Liver (tissue), 9 donors: ENCODE data around the gene RFX8. TPM values are rescaled to one million over a fixed set of nuclear protein-coding genes. Genes with fewer than 3 reads are reported as not detected.

Experiments used
- DNase-seq: peaks from one replicate; pipeline ENCODE4 v3.0.0-alpha.2; 2017; ENCODE audit warnings: low spot score
- H3K27ac ChIP-seq, 2 donors: one replicate each; pipeline ENCODE4 v1.7.0; 2013; ENCODE audit warnings: inconsistent platforms in 2 of 2, low read length in 2 of 2, control low read depth in 1 of 2, low read depth in 1 of 2, mild to moderate bottlenecking in 1 of 2
- H3K27me3 ChIP-seq, 4 donors: one replicate each; pipeline versions ENCODE4 v1.6.1 to v1.7.0; 2013; ENCODE audit warnings: low read length in 3 of 4, inconsistent platforms in 1 of 4, mild to moderate bottlenecking in 1 of 4, moderate library complexity in 1 of 4; ENCODE audit not compliant: control insufficient read depth in 4 of 4, insufficient read depth in 4 of 4
- H3K36me3 ChIP-seq, 4 donors: one replicate each; pipeline versions ENCODE4 v1.6.1 to v1.7.0; 2013; ENCODE audit warnings: low read length in 3 of 4, mild to moderate bottlenecking in 3 of 4, low read depth in 1 of 4, moderate library complexity in 1 of 4; ENCODE audit not compliant: control insufficient read depth in 4 of 4, insufficient read depth in 3 of 4
- H3K4me1 ChIP-seq, 4 donors: one replicate each; pipeline versions ENCODE4 v1.6.1 to v1.7.0; 2013; ENCODE audit warnings: low read length in 3 of 4, mild to moderate bottlenecking in 3 of 4, moderate library complexity in 1 of 4; ENCODE audit not compliant: control insufficient read depth in 4 of 4, insufficient read depth in 4 of 4
- H3K4me3 ChIP-seq, 3 donors: one replicate each; pipeline versions ENCODE4 v1.6.1 to v1.7.0; 2013; ENCODE audit warnings: low read length in 3 of 3, control low read depth in 1 of 3, low read depth in 1 of 3, mild to moderate bottlenecking in 1 of 3
- H3K9ac ChIP-seq, 2 donors: one replicate each; pipeline ENCODE4 v1.7.0; 2013; ENCODE audit warnings: low read length in 2 of 2, mild to moderate bottlenecking in 2 of 2, moderate library complexity in 2 of 2, control low read depth in 1 of 2, low read depth in 1 of 2
- H3K9me3 ChIP-seq, 4 donors: one replicate each; pipeline versions ENCODE4 v1.6.1 to v1.7.0; 2013; ENCODE audit warnings: low read length in 3 of 4; ENCODE audit not compliant: control insufficient read depth in 4 of 4
- EGR1 ChIP-seq, 2 donors: IDR thresholded peaks; 2 replicates each; pipeline ENCODE4 v1.6.1; 2016 to 2018; ENCODE audit warnings: antibody characterized with exemption in 2 of 2, low read depth in 2 of 2
- FOXA1 ChIP-seq: IDR thresholded peaks from 2 replicates; pipeline ENCODE4 v1.6.1; 2016; ENCODE audit warnings: antibody characterized with exemption
- FOXA2 ChIP-seq: IDR thresholded peaks from 2 replicates; pipeline ENCODE4 v1.6.1; 2016; ENCODE audit warnings: antibody characterized with exemption
- HNF4A ChIP-seq, 2 donors: conservative IDR thresholded peaks; 2 replicates each; pipeline ENCODE4 v1.6.1; 2016; ENCODE audit warnings: antibody characterized with exemption in 2 of 2, mild to moderate bottlenecking in 2 of 2
- JUND ChIP-seq, 2 donors: IDR thresholded peaks; 2 replicates each; pipeline ENCODE4 v1.6.1; 2016; ENCODE audit warnings: antibody characterized with exemption in 2 of 2
- RAD21 ChIP-seq, 2 donors: IDR thresholded peaks; 2 replicates each; pipeline ENCODE4 v1.6.1; 2016; ENCODE audit warnings: antibody characterized with exemption in 2 of 2, mild to moderate bottlenecking in 2 of 2
- SP1 ChIP-seq: IDR thresholded peaks from 2 replicates; pipeline ENCODE4 v1.6.1; 2018; ENCODE audit warnings: antibody characterized with exemption, mild to moderate bottlenecking
- TAF1 ChIP-seq: conservative IDR thresholded peaks from 2 replicates; pipeline ENCODE4 v1.6.1; 2016; ENCODE audit warnings: antibody characterized with exemption, mild to moderate bottlenecking
- whole genome bisulfite sequencing: extraction: QIAGEN DNeasy Blood & Tissue Kit; methylation state at CpG from one replicate; pipeline ENCODE4 v1.1.7; 2013; 5-methylcytosine and 5-hydroxymethylcytosine counted together
- polyA plus RNA-seq, 2 donors: library from polyadenylated mRNA; stranded (reverse) in 1 of 2; unstranded in 1 of 2; fragments of 200-250 nt in 1 of 2; fragments of >200 nt in 1 of 2; fragmentation: Nextera tagmentation in 1 of 2; extraction: Ambion mirVana in 1 of 2; gene quantifications; one replicate each; pipeline versions ENCODE4 v1.2.1 to v1.2.3, GENCODE V29; 2013 to 2015
- total RNA-seq, 2 donors: library from RNA; depleted of rRNA; stranded (reverse); fragments of >200 nt; gene quantifications; one replicate each; pipeline ENCODE4 v1.2.3, GENCODE V29; 2014
- TF ChIP-seq, protein P1 (sequence below): IDR thresholded peaks from 2 replicates; pipeline ENCODE4 v1.6.1; 2016; ENCODE audit warnings: antibody characterized with exemption
- TF ChIP-seq, protein P2 (sequence below): IDR thresholded peaks from 2 replicates; pipeline ENCODE4 v1.6.1; 2016; ENCODE audit warnings: antibody characterized with exemption
- TF ChIP-seq, protein P3 (sequence below): fragments of 150-350 bp; IDR thresholded peaks from 2 replicates; pipeline ENCODE4 v1.5.1; 2017; ENCODE audit warnings: improper control_type of control experiment, low read depth, low read length; ENCODE audit not compliant: missing input control
- TF ChIP-seq, protein P4 (sequence below): IDR thresholded peaks from 2 replicates; pipeline ENCODE4 v1.6.1; 2016; ENCODE audit warnings: antibody characterized with exemption, mild to moderate bottlenecking
- TF ChIP-seq, protein P5 (sequence below): IDR thresholded peaks from 2 replicates; pipeline ENCODE4 v1.6.1; 2016; ENCODE audit warnings: antibody characterized with exemption
- donor health status: healthy.
- donor health status: healthy.
- donor health status: healthy.
- donor health status: healthy.
- donor health status: healthy.

RFX8 gene
- total and polyA plus RNA-seq, 4 donors: 0.08 to 0.09 (median 0.09) TPM; not detected in 1

DNA sequence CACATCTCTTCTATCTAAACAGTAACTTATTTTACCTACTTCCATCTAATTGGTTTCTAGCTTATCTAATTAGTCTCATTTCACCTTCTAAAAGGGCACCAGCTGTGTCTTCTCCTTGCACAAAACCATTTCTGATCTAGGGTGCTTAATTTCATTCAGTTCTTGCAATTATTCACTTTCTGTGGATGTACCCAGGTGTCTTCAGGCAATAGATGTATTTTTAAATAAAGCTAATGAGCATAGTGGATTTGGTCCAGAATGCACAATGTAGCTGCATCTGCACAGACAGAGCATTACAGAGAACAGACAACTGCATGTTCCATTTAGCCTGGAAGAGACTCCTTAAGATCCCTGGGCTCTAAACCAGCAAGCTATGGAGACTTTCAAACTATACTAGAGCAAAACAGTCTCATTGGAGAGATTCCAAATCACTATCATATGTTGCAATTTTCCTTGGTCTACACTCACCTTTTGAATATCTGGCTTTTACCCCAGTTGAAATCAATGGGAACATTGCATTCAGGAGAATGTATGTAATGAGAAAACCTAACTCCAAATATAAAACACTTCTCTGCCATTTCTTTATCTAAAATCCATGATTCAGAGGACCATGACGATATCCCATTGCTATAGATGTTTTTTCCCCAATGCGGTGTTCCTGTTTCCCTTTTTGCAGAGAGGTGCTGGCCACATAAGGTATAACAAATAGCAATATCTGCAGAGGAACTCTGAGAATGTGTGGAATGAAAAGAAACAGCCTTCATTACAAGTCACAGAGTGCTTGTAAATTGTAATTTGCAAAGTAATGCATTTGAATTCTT lies 3.5 kb upstream of the RFX8 start:
- Histone ChIP-seq H3K27me3 (no peaks in the 10 kb centered on the region), H3K4me3 (no peak overlapping the region), H3K27ac (no peak overlapping the region), H3K4me1 (peaks cover 5 to 9% (median 8%) of the 10 kb centered on the region in 4 donors), H3K9ac (no peak overlapping the region), H3K9me3 (no peaks in the 10 kb centered on the region), H3K36me3 (no peaks in the 10 kb centered on the region)
- DNase-seq: no peak
- WGBS: 70% methylated on average over 2 of the region's 2 CpGs
- TF ChIP-seq SP1 (no peak), EGR1 (IDR thresholded peaks at IDR 0.05; ENCODE audit: low read depth in 2 of 2) (no peak), FOXA1 (no peak), RAD21 (IDR thresholded peaks at IDR 0.05) (no peak), FOXA2 (no peak), TAF1 (no peak), JUND (IDR thresholded peaks at IDR 0.05) (no peak)
- TF ChIP-seq, protein P1, sequence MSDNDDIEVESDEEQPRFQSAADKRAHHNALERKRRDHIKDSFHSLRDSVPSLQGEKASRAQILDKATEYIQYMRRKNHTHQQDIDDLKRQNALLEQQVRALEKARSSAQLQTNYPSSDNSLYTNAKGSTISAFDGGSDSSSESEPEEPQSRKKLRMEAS: no peak
- TF ChIP-seq, protein P2, sequence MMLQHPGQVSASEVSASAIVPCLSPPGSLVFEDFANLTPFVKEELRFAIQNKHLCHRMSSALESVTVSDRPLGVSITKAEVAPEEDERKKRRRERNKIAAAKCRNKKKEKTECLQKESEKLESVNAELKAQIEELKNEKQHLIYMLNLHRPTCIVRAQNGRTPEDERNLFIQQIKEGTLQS: no peak
- TF ChIP-seq, protein P3, sequence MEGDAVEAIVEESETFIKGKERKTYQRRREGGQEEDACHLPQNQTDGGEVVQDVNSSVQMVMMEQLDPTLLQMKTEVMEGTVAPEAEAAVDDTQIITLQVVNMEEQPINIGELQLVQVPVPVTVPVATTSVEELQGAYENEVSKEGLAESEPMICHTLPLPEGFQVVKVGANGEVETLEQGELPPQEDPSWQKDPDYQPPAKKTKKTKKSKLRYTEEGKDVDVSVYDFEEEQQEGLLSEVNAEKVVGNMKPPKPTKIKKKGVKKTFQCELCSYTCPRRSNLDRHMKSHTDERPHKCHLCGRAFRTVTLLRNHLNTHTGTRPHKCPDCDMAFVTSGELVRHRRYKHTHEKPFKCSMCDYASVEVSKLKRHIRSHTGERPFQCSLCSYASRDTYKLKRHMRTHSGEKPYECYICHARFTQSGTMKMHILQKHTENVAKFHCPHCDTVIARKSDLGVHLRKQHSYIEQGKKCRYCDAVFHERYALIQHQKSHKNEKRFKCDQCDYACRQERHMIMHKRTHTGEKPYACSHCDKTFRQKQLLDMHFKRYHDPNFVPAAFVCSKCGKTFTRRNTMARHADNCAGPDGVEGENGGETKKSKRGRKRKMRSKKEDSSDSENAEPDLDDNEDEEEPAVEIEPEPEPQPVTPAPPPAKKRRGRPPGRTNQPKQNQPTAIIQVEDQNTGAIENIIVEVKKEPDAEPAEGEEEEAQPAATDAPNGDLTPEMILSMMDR: no peak

DNA sequence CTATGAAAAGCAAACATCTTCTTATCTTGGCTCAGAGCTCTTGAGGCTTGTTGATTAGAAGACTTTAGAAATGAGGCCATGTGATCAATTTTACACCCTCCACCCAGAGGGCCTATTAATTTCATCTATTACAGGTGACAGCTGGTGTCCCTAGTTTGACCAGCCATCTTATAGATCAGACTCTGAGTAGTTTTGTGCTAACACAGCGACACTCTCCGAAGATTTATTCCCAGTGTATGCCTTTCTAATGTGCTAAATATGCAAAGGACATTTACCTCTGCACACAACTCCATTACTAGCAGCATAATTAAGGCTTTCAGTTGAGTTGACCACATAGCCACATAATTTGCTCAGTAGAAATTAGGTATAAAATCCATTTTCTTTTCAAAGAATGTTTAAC lies 2.6 kb upstream of the RFX8 start:
- Histone ChIP-seq H3K4me1 (peaks cover 5 to 9% (median 8%) of the 10 kb centered on the region in 4 donors), H3K36me3 (no peaks in the 10 kb centered on the region), H3K9ac (no peak overlapping the region), H3K9me3 (no peaks in the 10 kb centered on the region), H3K27me3 (no peaks in the 10 kb centered on the region), H3K4me3 (no peak overlapping the region), H3K27ac (no peak overlapping the region)
- TF ChIP-seq EGR1 (IDR thresholded peaks at IDR 0.05; ENCODE audit: low read depth in 2 of 2) (no peak), TAF1 (no peak), RAD21 (IDR thresholded peaks at IDR 0.05) (no peak), JUND (IDR thresholded peaks at IDR 0.05) (no peak), HNF4A (conservative IDR thresholded peaks at IDR 0.05) (no peak)
- TF ChIP-seq, protein P4, sequence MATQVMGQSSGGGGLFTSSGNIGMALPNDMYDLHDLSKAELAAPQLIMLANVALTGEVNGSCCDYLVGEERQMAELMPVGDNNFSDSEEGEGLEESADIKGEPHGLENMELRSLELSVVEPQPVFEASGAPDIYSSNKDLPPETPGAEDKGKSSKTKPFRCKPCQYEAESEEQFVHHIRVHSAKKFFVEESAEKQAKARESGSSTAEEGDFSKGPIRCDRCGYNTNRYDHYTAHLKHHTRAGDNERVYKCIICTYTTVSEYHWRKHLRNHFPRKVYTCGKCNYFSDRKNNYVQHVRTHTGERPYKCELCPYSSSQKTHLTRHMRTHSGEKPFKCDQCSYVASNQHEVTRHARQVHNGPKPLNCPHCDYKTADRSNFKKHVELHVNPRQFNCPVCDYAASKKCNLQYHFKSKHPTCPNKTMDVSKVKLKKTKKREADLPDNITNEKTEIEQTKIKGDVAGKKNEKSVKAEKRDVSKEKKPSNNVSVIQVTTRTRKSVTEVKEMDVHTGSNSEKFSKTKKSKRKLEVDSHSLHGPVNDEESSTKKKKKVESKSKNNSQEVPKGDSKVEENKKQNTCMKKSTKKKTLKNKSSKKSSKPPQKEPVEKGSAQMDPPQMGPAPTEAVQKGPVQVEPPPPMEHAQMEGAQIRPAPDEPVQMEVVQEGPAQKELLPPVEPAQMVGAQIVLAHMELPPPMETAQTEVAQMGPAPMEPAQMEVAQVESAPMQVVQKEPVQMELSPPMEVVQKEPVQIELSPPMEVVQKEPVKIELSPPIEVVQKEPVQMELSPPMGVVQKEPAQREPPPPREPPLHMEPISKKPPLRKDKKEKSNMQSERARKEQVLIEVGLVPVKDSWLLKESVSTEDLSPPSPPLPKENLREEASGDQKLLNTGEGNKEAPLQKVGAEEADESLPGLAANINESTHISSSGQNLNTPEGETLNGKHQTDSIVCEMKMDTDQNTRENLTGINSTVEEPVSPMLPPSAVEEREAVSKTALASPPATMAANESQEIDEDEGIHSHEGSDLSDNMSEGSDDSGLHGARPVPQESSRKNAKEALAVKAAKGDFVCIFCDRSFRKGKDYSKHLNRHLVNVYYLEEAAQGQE: no peak
- TF ChIP-seq, protein P5, sequence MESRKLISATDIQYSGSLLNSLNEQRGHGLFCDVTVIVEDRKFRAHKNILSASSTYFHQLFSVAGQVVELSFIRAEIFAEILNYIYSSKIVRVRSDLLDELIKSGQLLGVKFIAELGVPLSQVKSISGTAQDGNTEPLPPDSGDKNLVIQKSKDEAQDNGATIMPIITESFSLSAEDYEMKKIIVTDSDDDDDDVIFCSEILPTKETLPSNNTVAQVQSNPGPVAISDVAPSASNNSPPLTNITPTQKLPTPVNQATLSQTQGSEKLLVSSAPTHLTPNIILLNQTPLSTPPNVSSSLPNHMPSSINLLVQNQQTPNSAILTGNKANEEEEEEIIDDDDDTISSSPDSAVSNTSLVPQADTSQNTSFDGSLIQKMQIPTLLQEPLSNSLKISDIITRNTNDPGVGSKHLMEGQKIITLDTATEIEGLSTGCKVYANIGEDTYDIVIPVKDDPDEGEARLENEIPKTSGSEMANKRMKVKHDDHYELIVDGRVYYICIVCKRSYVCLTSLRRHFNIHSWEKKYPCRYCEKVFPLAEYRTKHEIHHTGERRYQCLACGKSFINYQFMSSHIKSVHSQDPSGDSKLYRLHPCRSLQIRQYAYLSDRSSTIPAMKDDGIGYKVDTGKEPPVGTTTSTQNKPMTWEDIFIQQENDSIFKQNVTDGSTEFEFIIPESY: no peak
- TF ChIP-seq, protein P1: no peak
- TF ChIP-seq, protein P2: no peak
- DNase-seq: no peak
- 97% methylated on average over 2 of the region's 2 CpGs for WGBS
